Neural cell (in vitro differentiated cells): ENCODE results near the gene PAPOLG. TPM values are rescaled to one million over a fixed set of nuclear protein-coding genes. Genes with fewer than 3 reads are reported as not detected.

Experiments
- H2AFZ ChIP-seq: fragments of 200-600, 300-800 bp; sonication (generic), shearing (Covaris generic); 2 replicates; pipeline ENCODE4 v1.6.0; 2014; ENCODE audit warnings: low read depth, mild to moderate bottlenecking, antibody characterized with exemption, low read length, moderate library complexity
- H3F3A ChIP-seq: fragments of 200-600 bp; shearing (Covaris generic); 2 replicates; pipeline ENCODE4 v1.6.1; 2016; ENCODE audit warnings: mild to moderate bottlenecking, moderate library complexity, mixed read lengths, antibody characterized with exemption, low read length; ENCODE audit not compliant: insufficient read depth, poor library complexity, severe bottlenecking
- H3K27ac ChIP-seq: fragments of 200-600, 300-800 bp; sonication (generic), shearing (Covaris generic); 2 replicates; pipeline ENCODE4 v1.5.1; 2014; ENCODE audit warnings: mild to moderate bottlenecking, low read length, moderate library complexity
- H3K27me3 ChIP-seq: fragments of 300-800, 200-600 bp; sonication (generic), shearing (Covaris generic); 2 replicates; pipeline ENCODE4 v1.6.0; 2014; ENCODE audit warnings: mild to moderate bottlenecking, low read depth, low read length, moderate library complexity; ENCODE audit not compliant: insufficient read depth
- H3K36me3 ChIP-seq: fragments of 300-800, 200-600 bp; sonication (generic), shearing (Covaris generic); 2 replicates; pipeline ENCODE4 v1.5.1; 2014; ENCODE audit warnings: mild to moderate bottlenecking, antibody characterized with exemption, low read length, moderate library complexity; ENCODE audit not compliant: insufficient read depth
- H3K4me2 ChIP-seq: fragments of 300-800, 200-600 bp; sonication (generic), shearing (Covaris generic); 2 replicates; pipeline ENCODE4 v1.6.0; 2014; ENCODE audit warnings: mild to moderate bottlenecking, low read length
- H3K4me3 ChIP-seq: fragments of 300-800, 200-600 bp; sonication (generic), shearing (Covaris generic); 2 replicates; pipeline ENCODE4 v1.5.1; 2014; ENCODE audit warnings: mild to moderate bottlenecking, low read length, moderate library complexity
- H3K79me2 ChIP-seq: fragments of 200-600 bp; shearing (Covaris generic); replicated peaks from 2 replicates; pipeline ENCODE4 v1.6.0; 2014; ENCODE audit warnings: mild to moderate bottlenecking, low read length, moderate library complexity; ENCODE audit not compliant: insufficient read depth
- H3K9ac ChIP-seq: fragments of 300-800, 200-600 bp; sonication (generic), shearing (Covaris generic); 2 replicates; pipeline ENCODE4 v1.6.1; 2016; ENCODE audit warnings: mild to moderate bottlenecking, low read length, mixed read lengths
- H3K9me2 ChIP-seq: fragments of 200-600 bp; shearing (Covaris generic); 2 replicates; pipeline ENCODE4 v1.6.1; 2016; ENCODE audit warnings: mild to moderate bottlenecking, low read length, mixed read lengths; ENCODE audit not compliant: insufficient read depth
- H3K9me3 ChIP-seq: fragments of 200-600, 300-800 bp; sonication (generic), shearing (Covaris generic); 2 replicates; pipeline ENCODE4 v1.6.1; 2016; ENCODE audit warnings: mild to moderate bottlenecking, mixed run types, low read length, moderate library complexity, mixed read lengths
- H4K20me1 ChIP-seq: fragments of 200-600 bp; shearing (Covaris generic); 2 replicates; pipeline ENCODE4 v1.6.1; 2016; ENCODE audit warnings: mild to moderate bottlenecking, mixed run types; ENCODE audit not compliant: insufficient read depth
- CTCF ChIP-seq: fragments of 450-650 bp; IDR thresholded peaks from 2 replicates; pipeline ENCODE4 v1.5.1; 2014; ENCODE audit warnings: antibody characterized with exemption, mild to moderate bottlenecking, moderate library complexity; ENCODE audit not compliant: poor library complexity, severe bottlenecking
- EP300 ChIP-seq: fragments of 450-650 bp; conservative IDR thresholded peaks from 2 replicates; pipeline ENCODE4 v1.6.1; 2014; ENCODE audit warnings: antibody characterized with exemption, mild to moderate bottlenecking, moderate library complexity; ENCODE audit not compliant: poor library complexity, severe bottlenecking
- EZH2 ChIP-seq: fragments of 200-600, 300-800 bp; shearing (Covaris generic), sonication (generic); IDR thresholded peaks from 2 replicates; pipeline ENCODE4 v1.6.1; 2014; ENCODE audit warnings: antibody characterized with exemption, low read length, borderline replicate concordance, mild to moderate bottlenecking; ENCODE audit not compliant: insufficient read depth, poor library complexity, severe bottlenecking
- MXI1 ChIP-seq: fragments of 450-650 bp; conservative IDR thresholded peaks from 2 replicates; pipeline ENCODE4 v1.6.1; 2014; ENCODE audit warnings: antibody characterized with exemption, mild to moderate bottlenecking; ENCODE audit not compliant: poor library complexity, severe bottlenecking
- POLR2AphosphoS5 ChIP-seq: IDR thresholded peaks from 2 replicates; pipeline ENCODE4 v1.6.1; 2012
- RAD21 ChIP-seq: fragments of 450-650 bp; conservative IDR thresholded peaks from 2 replicates; pipeline ENCODE4 v1.6.1; 2014; ENCODE audit warnings: antibody characterized with exemption, mild to moderate bottlenecking, moderate library complexity
- REST ChIP-seq: IDR thresholded peaks from 2 replicates; pipeline ENCODE4 v1.6.1; 2012; ENCODE audit warnings: borderline replicate concordance
- SMC3 ChIP-seq: fragments of 450-650 bp; conservative IDR thresholded peaks from 2 replicates; pipeline ENCODE4 v1.6.1; 2014; ENCODE audit warnings: antibody characterized with exemption, mild to moderate bottlenecking, moderate library complexity; ENCODE audit not compliant: poor library complexity
- TAF1 ChIP-seq: IDR thresholded peaks from 2 replicates; pipeline ENCODE4 v1.6.1; 2012; ENCODE audit warnings: low read depth
- polyA plus RNA-seq: library from polyadenylated mRNA; depleted of rRNA; stranded (reverse); fragments of >200 nt; gene quantifications from 2 replicates; pipeline ENCODE4 v1.2.3, GENCODE V29; 2014

Gene PAPOLG
- polyA plus RNA-seq, 1 donor from 2014 or later = 31.2 TPM

- Histone ChIP-seq H3K9me3 (no peaks in the 10 kb centered on the region), H2AFZ (no peak overlapping the region), H3K36me3 (peaks cover 3% of the 10 kb centered on the region), H3K27me3 (no peaks in the 10 kb centered on the region), H3K27ac (no peak overlapping the region), H3F3A (no peaks in the 10 kb centered on the region), H3K4me2 (no peak overlapping the region), H3K9ac (no peak overlapping the region), H3K9me2 (no peaks in the 10 kb centered on the region), H3K4me3 (no peak overlapping the region), H3K79me2 (no peaks in the 10 kb centered on the region), H4K20me1 (no peaks in the 10 kb centered on the region)
- TF ChIP-seq POLR2AphosphoS5 (no peak), TAF1 (no peak), EZH2 (no peak), CTCF (no peak)
Measured at GRCh38 chr2:60804473-60804872, 48.4 kb downstream of the PAPOLG start.

- H3K9ac ChIP-seq = no peak overlapping the region
- no peak overlapping the region for H3K4me2 ChIP-seq
- H3K27me3 ChIP-seq = no peaks in the 10 kb centered on the region
- H3K27ac ChIP-seq = no peak overlapping the region
- no peaks in the 10 kb centered on the region for H3K79me2 ChIP-seq
- no peaks in the 10 kb centered on the region for H3K36me3 ChIP-seq
- no peaks in the 10 kb centered on the region for H4K20me1 ChIP-seq
- no peaks in the 10 kb centered on the region for H3F3A ChIP-seq
- H3K9me2 ChIP-seq = no peaks in the 10 kb centered on the region
- no peak overlapping the region for H3K4me3 ChIP-seq
- no peaks in the 10 kb centered on the region for H3K9me3 ChIP-seq
- no peak for TF ChIP-seq EZH2
- no peak for TF ChIP-seq RAD21
- TF ChIP-seq MXI1 = no peak
- no peak for TF ChIP-seq REST
- no peak for TF ChIP-seq EP300
- no peak for TF ChIP-seq TAF1
- TF ChIP-seq SMC3 = no peak
- no peak for TF ChIP-seq CTCF
- TF ChIP-seq POLR2AphosphoS5 = no peak
- no peak overlapping the region for H2AFZ ChIP-seq
Measured at GRCh38 chr2:60806595-60806987, 50.5 kb downstream of the PAPOLG start.
